ENCODE data around the gene TRIL. TPM values are rescaled to one million over a fixed set of nuclear protein-coding genes. Genes with fewer than 3 reads are reported as not detected.

The TRIL gene
- total and polyA plus RNA-seq, 11 donors: 0.53 to 7.0 (median 3.2) TPM

Other genes starting within 250 kb of the TRIL start
- gene CPVL, start 188.2 kb upstream of the TRIL start, total RNA-seq: 100 to 1,000 TPM in 7 of 9 donors, 10 to 100 TPM in 2; 68.8 to 247 (median 138) TPM
- 100 to 1,000 TPM; 118 to 134 TPM for gene CPVL, start 188.2 kb upstream of the TRIL start, polyA plus RNA-seq
- gene CHN2, start 236.4 kb upstream of the TRIL start, total RNA-seq: 10 to 100 TPM; 11.2 to 54.4 (median 33.6) TPM
- gene CHN2, start 236.4 kb upstream of the TRIL start, polyA plus RNA-seq: 10 to 100 TPM; 13.0 to 47.1 TPM